ENCODE data around the gene WNT5B.

WNT5B gene

DNA sequence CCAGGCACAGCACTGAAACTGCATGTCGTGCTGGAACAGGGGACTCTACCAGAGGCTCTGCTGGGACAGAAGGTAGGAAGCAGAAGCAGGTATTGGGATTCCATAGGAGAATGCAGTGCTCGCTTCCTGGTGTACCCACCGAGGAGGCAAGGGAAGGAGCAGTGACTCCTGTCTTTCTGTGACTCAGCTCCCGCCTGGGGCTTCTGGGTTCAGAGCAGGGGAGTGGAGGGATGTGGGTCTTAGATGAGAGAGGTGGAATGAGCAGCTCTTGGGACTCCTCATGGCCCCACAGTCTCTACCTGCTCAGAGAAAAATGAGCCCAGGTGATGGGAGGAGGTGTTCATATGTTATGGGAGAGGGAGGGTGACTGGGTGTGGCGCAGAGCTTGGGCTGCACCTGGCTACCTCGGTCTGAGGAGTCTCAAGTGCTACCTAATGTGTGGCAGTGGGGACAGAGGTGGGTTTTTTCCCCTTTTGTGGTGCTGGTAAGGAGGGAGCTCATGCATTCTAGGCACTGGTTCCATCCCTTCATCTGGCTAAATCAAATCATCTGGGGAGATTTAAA, 26.3 kb downstream of the WNT5B start:
- TF ChIP-seq EZH2phosphoT487 (IDR thresholded peaks at IDR 0.05; ENCODE audit: low read depth): no peak
- TF ChIP-seq, protein P1, sequence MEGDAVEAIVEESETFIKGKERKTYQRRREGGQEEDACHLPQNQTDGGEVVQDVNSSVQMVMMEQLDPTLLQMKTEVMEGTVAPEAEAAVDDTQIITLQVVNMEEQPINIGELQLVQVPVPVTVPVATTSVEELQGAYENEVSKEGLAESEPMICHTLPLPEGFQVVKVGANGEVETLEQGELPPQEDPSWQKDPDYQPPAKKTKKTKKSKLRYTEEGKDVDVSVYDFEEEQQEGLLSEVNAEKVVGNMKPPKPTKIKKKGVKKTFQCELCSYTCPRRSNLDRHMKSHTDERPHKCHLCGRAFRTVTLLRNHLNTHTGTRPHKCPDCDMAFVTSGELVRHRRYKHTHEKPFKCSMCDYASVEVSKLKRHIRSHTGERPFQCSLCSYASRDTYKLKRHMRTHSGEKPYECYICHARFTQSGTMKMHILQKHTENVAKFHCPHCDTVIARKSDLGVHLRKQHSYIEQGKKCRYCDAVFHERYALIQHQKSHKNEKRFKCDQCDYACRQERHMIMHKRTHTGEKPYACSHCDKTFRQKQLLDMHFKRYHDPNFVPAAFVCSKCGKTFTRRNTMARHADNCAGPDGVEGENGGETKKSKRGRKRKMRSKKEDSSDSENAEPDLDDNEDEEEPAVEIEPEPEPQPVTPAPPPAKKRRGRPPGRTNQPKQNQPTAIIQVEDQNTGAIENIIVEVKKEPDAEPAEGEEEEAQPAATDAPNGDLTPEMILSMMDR (IDR thresholded peaks at IDR 0.05; ENCODE audit: low read depth, low read length): no peak

DNA sequence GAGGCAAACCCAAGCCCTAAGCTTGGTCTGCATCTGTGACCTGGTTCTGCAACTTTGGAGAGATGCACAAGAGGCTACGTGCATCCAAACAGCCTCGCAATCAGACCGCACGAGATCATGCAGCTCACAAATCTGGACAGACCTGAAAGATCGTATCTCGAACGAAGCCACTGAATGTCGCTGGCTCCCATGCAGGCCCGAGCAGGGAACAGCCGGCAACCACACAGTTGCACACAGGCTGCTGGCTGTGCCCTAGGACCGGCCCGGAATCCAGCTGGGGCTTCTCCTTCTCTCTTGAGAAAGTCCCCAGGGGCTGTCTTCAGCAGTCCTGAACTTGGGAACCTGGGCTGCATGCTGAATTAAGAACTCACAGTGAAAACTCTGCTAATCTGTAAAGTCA, 27.9 kb downstream of the WNT5B start:
- no peaks in the 10 kb centered on the region for H3K9me3 ChIP-seq (ENCODE audit: insufficient read depth, low read length)
- no peaks in the 10 kb centered on the region for H3K79me2 ChIP-seq (ENCODE audit: low read length)
- no peak overlapping the region for H3K27ac ChIP-seq (ENCODE audit: low read length)
- no peak overlapping the region for H3K4me2 ChIP-seq (ENCODE audit: low read length)
- H3K9ac ChIP-seq (ENCODE audit: low read length): no peak overlapping the region
- no peaks in the 10 kb centered on the region for H4K20me1 ChIP-seq (ENCODE audit: insufficient read depth, low read length)
- H3K4me1 ChIP-seq (ENCODE audit: low read length): no peaks in the 10 kb centered on the region
- no peaks in the 10 kb centered on the region for H3K27me3 ChIP-seq (ENCODE audit: low read depth, low read length)
- no peak overlapping the region for H3K4me3 ChIP-seq (ENCODE audit: low read length)
- H2AFZ ChIP-seq (ENCODE audit: low read depth, low read length): no peak overlapping the region
- TF ChIP-seq EZH2phosphoT487 (IDR thresholded peaks at IDR 0.05; ENCODE audit: low read depth): no peak
- TF ChIP-seq, protein P1 (IDR thresholded peaks at IDR 0.05; ENCODE audit: low read depth, low read length): no peak
- H3K36me3 ChIP-seq (replicated peaks; ENCODE audit: low read depth, low read length): no peaks in the 10 kb centered on the region

More for the DNA sequence above, 26.3 kb downstream of the WNT5B start:
- Histone ChIP-seq H4K20me1 (ENCODE audit: insufficient read depth, low read length) (no peaks in the 10 kb centered on the region), H3K4me2 (ENCODE audit: low read length) (no peak overlapping the region), H3K36me3 (replicated peaks; ENCODE audit: low read depth, low read length) (no peaks in the 10 kb centered on the region), H3K9me3 (ENCODE audit: insufficient read depth, low read length) (no peaks in the 10 kb centered on the region), H3K27ac (ENCODE audit: low read length) (no peak overlapping the region), H3K27me3 (ENCODE audit: low read depth, low read length) (no peaks in the 10 kb centered on the region), H3K79me2 (ENCODE audit: low read length) (no peaks in the 10 kb centered on the region), H3K4me1 (ENCODE audit: low read length) (0 out of 2 replicates have a peak, but pooled peaks cover 3% of the 10 kb centered on the region), H3K9ac (ENCODE audit: low read length) (no peak overlapping the region), H2AFZ (ENCODE audit: low read depth, low read length) (no peak overlapping the region), H3K4me3 (ENCODE audit: low read length) (no peak overlapping the region)

DNA sequence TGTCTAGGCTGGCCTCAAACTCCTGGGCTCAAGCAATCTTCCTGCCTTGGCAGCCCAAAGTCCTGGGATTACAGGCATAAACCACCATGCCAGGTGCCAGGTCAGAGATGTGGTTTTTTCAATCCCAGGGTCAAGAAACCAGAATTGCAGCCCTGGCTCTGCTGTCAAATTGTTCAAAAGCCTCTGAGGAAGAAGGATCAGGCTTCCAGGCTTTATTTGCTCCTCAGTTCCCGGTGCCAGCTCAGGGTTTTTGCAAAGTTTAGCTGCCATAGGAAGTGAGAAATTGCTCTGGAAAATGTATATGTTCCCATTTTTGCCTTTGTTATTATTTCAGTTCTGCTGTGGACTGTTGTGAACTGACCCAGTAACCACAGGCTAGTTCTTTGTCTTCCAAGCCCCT, 28.7 kb downstream of the WNT5B start:
- Histone ChIP-seq H3K27ac (ENCODE audit: low read length) (no peak overlapping the region), H3K36me3 (replicated peaks; ENCODE audit: low read depth, low read length) (no peaks in the 10 kb centered on the region), H3K4me1 (ENCODE audit: low read length) (no peaks in the 10 kb centered on the region), H4K20me1 (ENCODE audit: insufficient read depth, low read length) (no peaks in the 10 kb centered on the region), H3K79me2 (ENCODE audit: low read length) (no peaks in the 10 kb centered on the region), H3K4me2 (ENCODE audit: low read length) (no peak overlapping the region), H2AFZ (ENCODE audit: low read depth, low read length) (no peak overlapping the region), H3K9ac (ENCODE audit: low read length) (no peak overlapping the region), H3K27me3 (ENCODE audit: low read depth, low read length) (no peaks in the 10 kb centered on the region), H3K9me3 (ENCODE audit: insufficient read depth, low read length) (no peaks in the 10 kb centered on the region), H3K4me3 (ENCODE audit: low read length) (no peak overlapping the region)
- TF ChIP-seq, protein P1 (IDR thresholded peaks at IDR 0.05; ENCODE audit: low read depth, low read length): no peak
- no peak for TF ChIP-seq EZH2phosphoT487 (IDR thresholded peaks at IDR 0.05; ENCODE audit: low read depth)

DNA sequence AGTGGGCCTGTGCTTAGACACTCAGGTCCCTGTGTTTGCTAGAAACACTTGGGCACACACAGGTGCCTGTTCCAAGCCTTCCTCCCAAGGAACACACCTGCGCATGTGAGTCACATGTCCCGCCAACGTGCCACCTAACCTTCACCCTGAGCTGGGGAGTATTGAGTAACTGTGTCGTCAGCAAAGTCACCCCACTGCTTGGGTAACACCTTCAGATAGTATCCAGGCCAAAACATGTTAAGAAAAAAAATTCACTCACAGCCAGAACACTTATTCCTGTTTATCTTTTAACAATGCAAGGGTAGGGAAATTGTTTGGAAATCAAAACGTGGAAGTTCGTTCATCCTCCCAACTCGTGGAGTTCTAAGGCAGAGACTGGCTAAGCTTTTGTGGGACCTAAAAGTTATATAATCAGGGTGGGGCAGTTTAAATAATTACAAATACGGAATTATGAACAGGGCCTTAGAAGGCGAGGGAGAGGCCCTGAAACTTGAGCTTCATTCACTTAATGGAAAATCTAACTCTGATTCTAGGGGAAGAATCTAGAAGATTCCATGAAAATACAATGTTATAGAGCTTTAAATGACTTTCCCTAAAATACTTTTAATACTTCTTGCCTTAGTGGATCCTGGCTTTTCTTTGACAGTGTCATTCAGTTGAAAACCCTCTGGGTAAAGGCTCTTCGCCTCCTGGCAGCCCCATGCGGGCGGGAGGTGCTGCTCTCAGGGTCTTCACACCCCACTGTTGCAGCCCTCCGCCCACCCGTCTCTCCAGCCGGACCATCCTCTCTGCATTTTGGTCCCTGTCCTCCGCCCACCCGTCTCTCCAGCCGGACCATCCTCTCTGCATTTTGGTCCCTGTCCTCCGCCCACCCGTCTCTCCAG, 31.5 kb downstream of the WNT5B start:
- no peaks in the 10 kb centered on the region for H4K20me1 ChIP-seq (ENCODE audit: insufficient read depth, low read length)
- no peaks in the 10 kb centered on the region for H3K4me1 ChIP-seq (ENCODE audit: low read length)
- no peak overlapping the region for H2AFZ ChIP-seq (ENCODE audit: low read depth, low read length)
- no peak for TF ChIP-seq EZH2phosphoT487 (IDR thresholded peaks at IDR 0.05; ENCODE audit: low read depth)
- TF ChIP-seq, protein P1 (IDR thresholded peaks at IDR 0.05; ENCODE audit: low read depth, low read length): no peak
- no peaks in the 10 kb centered on the region for H3K36me3 ChIP-seq (replicated peaks; ENCODE audit: low read depth, low read length)
- H3K9ac ChIP-seq (ENCODE audit: low read length): no peak overlapping the region
- H3K4me3 ChIP-seq (ENCODE audit: low read length): no peak overlapping the region
- H3K27me3 ChIP-seq (ENCODE audit: low read depth, low read length): no peaks in the 10 kb centered on the region
- no peaks in the 10 kb centered on the region for H3K79me2 ChIP-seq (ENCODE audit: low read length)
- no peaks in the 10 kb centered on the region for H3K9me3 ChIP-seq (ENCODE audit: insufficient read depth, low read length)
- H3K27ac ChIP-seq (ENCODE audit: low read length): no peak overlapping the region
- no peak overlapping the region for H3K4me2 ChIP-seq (ENCODE audit: low read length)

Measured in OCI-LY3 (cell line).